ENCODE measurements around the gene KRT75. TPM values are rescaled to one million over a fixed set of nuclear protein-coding genes. Genes with fewer than 3 reads are reported as not detected.

The KRT75 gene
- polyA plus RNA-seq, 1 donor from 2014 or later = not detected

GRCh38 chr12:52432559-52433207 is 1.5 kb downstream of the KRT75 start:
- TF ChIP-seq EP300 (conservative IDR thresholded peaks at IDR 0.05; ENCODE audit: poor library complexity, severe bottlenecking) = no peak
- no peak for TF ChIP-seq RAD21 (conservative IDR thresholded peaks at IDR 0.05)
- no peak for TF ChIP-seq TAF1 (IDR thresholded peaks at IDR 0.05; ENCODE audit: low read depth)
- TF ChIP-seq MXI1 (conservative IDR thresholded peaks at IDR 0.05; ENCODE audit: poor library complexity, severe bottlenecking) = no peak
- TF ChIP-seq, protein P1, sequence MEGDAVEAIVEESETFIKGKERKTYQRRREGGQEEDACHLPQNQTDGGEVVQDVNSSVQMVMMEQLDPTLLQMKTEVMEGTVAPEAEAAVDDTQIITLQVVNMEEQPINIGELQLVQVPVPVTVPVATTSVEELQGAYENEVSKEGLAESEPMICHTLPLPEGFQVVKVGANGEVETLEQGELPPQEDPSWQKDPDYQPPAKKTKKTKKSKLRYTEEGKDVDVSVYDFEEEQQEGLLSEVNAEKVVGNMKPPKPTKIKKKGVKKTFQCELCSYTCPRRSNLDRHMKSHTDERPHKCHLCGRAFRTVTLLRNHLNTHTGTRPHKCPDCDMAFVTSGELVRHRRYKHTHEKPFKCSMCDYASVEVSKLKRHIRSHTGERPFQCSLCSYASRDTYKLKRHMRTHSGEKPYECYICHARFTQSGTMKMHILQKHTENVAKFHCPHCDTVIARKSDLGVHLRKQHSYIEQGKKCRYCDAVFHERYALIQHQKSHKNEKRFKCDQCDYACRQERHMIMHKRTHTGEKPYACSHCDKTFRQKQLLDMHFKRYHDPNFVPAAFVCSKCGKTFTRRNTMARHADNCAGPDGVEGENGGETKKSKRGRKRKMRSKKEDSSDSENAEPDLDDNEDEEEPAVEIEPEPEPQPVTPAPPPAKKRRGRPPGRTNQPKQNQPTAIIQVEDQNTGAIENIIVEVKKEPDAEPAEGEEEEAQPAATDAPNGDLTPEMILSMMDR (IDR thresholded peaks at IDR 0.05; ENCODE audit: poor library complexity, severe bottlenecking) = no peak
- TF ChIP-seq, protein P2, sequence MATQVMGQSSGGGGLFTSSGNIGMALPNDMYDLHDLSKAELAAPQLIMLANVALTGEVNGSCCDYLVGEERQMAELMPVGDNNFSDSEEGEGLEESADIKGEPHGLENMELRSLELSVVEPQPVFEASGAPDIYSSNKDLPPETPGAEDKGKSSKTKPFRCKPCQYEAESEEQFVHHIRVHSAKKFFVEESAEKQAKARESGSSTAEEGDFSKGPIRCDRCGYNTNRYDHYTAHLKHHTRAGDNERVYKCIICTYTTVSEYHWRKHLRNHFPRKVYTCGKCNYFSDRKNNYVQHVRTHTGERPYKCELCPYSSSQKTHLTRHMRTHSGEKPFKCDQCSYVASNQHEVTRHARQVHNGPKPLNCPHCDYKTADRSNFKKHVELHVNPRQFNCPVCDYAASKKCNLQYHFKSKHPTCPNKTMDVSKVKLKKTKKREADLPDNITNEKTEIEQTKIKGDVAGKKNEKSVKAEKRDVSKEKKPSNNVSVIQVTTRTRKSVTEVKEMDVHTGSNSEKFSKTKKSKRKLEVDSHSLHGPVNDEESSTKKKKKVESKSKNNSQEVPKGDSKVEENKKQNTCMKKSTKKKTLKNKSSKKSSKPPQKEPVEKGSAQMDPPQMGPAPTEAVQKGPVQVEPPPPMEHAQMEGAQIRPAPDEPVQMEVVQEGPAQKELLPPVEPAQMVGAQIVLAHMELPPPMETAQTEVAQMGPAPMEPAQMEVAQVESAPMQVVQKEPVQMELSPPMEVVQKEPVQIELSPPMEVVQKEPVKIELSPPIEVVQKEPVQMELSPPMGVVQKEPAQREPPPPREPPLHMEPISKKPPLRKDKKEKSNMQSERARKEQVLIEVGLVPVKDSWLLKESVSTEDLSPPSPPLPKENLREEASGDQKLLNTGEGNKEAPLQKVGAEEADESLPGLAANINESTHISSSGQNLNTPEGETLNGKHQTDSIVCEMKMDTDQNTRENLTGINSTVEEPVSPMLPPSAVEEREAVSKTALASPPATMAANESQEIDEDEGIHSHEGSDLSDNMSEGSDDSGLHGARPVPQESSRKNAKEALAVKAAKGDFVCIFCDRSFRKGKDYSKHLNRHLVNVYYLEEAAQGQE (IDR thresholded peaks at IDR 0.05; ENCODE audit: borderline replicate concordance) = no peak
- TF ChIP-seq POLR2AphosphoS5 (IDR thresholded peaks at IDR 0.05) = no peak
- TF ChIP-seq EZH2 (IDR thresholded peaks at IDR 0.05; ENCODE audit: borderline replicate concordance, insufficient read depth, low read length, poor library complexity, severe bottlenecking) = no peak
- no peak for TF ChIP-seq SMC3 (conservative IDR thresholded peaks at IDR 0.05; ENCODE audit: poor library complexity)
- Histone ChIP-seq H3K9me3 (ENCODE audit: low read length) (no peaks in the 10 kb centered on the region), H3K4me2 (ENCODE audit: low read length) (no peak overlapping the region), H4K20me1 (ENCODE audit: insufficient read depth) (no peaks in the 10 kb centered on the region), H3K9ac (ENCODE audit: low read length) (no peak overlapping the region), H3K79me2 (replicated peaks; ENCODE audit: insufficient read depth, low read length) (no peaks in the 10 kb centered on the region), H2AFZ (ENCODE audit: low read depth, low read length) (no peak overlapping the region), H3F3A (ENCODE audit: insufficient read depth, low read length, poor library complexity, severe bottlenecking) (no peaks in the 10 kb centered on the region), H3K27me3 (ENCODE audit: insufficient read depth, low read depth, low read length) (no peaks in the 10 kb centered on the region), H3K27ac (ENCODE audit: low read length) (no peak overlapping the region), H3K36me3 (ENCODE audit: insufficient read depth, low read length) (no peaks in the 10 kb centered on the region), H3K9me2 (ENCODE audit: insufficient read depth, low read length) (no peaks in the 10 kb centered on the region), H3K4me3 (ENCODE audit: low read length) (no peak overlapping the region)

- Histone ChIP-seq H3K79me2 (replicated peaks; ENCODE audit: insufficient read depth, low read length) (no peaks in the 10 kb centered on the region), H3K36me3 (ENCODE audit: insufficient read depth, low read length) (no peaks in the 10 kb centered on the region), H3K9me2 (ENCODE audit: insufficient read depth, low read length) (no peaks in the 10 kb centered on the region), H3K9me3 (ENCODE audit: low read length) (no peaks in the 10 kb centered on the region), H3K27ac (ENCODE audit: low read length) (no peak overlapping the region), H3F3A (ENCODE audit: insufficient read depth, low read length, poor library complexity, severe bottlenecking) (no peaks in the 10 kb centered on the region), H3K4me2 (ENCODE audit: low read length) (no peak overlapping the region), H3K4me3 (ENCODE audit: low read length) (no peak overlapping the region), H3K27me3 (ENCODE audit: insufficient read depth, low read depth, low read length) (no peaks in the 10 kb centered on the region), H2AFZ (ENCODE audit: low read depth, low read length) (no peak overlapping the region), H4K20me1 (ENCODE audit: insufficient read depth) (no peaks in the 10 kb centered on the region), H3K9ac (ENCODE audit: low read length) (no peak overlapping the region)
- TF ChIP-seq POLR2AphosphoS5 (IDR thresholded peaks at IDR 0.05) = no peak
- TF ChIP-seq, protein P1 (IDR thresholded peaks at IDR 0.05; ENCODE audit: poor library complexity, severe bottlenecking) = no peak
These were observed 6.0 kb downstream of the KRT75 start for GRCh38 chr12:52428121-52428520.

All from neural cell (in vitro differentiated cells).